Astrocyte (in vitro differentiated cells and primary cell): ENCODE measurements around the gene FHIT. TPM values are rescaled to one million over a fixed set of nuclear protein-coding genes. Genes with fewer than 3 reads are reported as not detected.

Experiments used
- DNase-seq: peaks from one replicate; pipeline ENCODE4 v3.0.0-alpha.2; 2010; ENCODE audit warnings: low read depth
- FAIRE-seq: peaks from 2 replicates; lab custom pipeline; 2011; peaks lifted over from hg19 to GRCh38; lab: Jason Lieb, UNC
- H2AFZ ChIP-seq: 2 replicates; pipeline ENCODE4 v1.6.0; 2012; ENCODE audit warnings: low read depth, low read length, inconsistent platforms
- H3K27ac ChIP-seq: 2 replicates; pipeline ENCODE4 v1.5.1; 2011; ENCODE audit warnings: low read depth, low read length, inconsistent platforms
- H3K27me3 ChIP-seq: 2 replicates; pipeline ENCODE4 v1.6.0; 2011; ENCODE audit warnings: low read length, inconsistent platforms; ENCODE audit not compliant: insufficient read depth
- H3K36me3 ChIP-seq: 2 replicates; pipeline ENCODE4 v1.5.1; 2011; ENCODE audit warnings: low read length, inconsistent platforms; ENCODE audit not compliant: insufficient read depth
- H3K4me1 ChIP-seq: 2 replicates; pipeline ENCODE4 v1.5.1; 2011; ENCODE audit warnings: low read length, inconsistent platforms; ENCODE audit not compliant: insufficient read depth
- H3K4me2 ChIP-seq: 2 replicates; pipeline ENCODE4 v1.6.0; 2012; ENCODE audit warnings: low read length, inconsistent platforms
- H3K4me3 ChIP-seq: 2 replicates; pipeline ENCODE4 v1.5.1; 2011; ENCODE audit warnings: low read depth, mild to moderate bottlenecking, low read length, inconsistent platforms; ENCODE audit not compliant: insufficient read depth
- H3K79me2 ChIP-seq: 2 replicates; pipeline ENCODE4 v1.6.0; 2012; ENCODE audit warnings: mild to moderate bottlenecking, low read length, inconsistent platforms; ENCODE audit not compliant: insufficient read depth
- H3K9ac ChIP-seq: 2 replicates; pipeline ENCODE4 v1.6.0; 2012; ENCODE audit warnings: mild to moderate bottlenecking, low read length, inconsistent platforms
- H3K9me3 ChIP-seq: 2 replicates; pipeline ENCODE4 v1.5.1; 2012; ENCODE audit warnings: low read depth, mild to moderate bottlenecking, low read length, inconsistent platforms; ENCODE audit not compliant: insufficient read depth
- H4K20me1 ChIP-seq: 2 replicates; pipeline ENCODE4 v1.6.0; 2012; ENCODE audit warnings: low read length, inconsistent platforms; ENCODE audit not compliant: insufficient read depth
- H3K27ac Mint-ChIP-seq: one replicate; pipeline ENCODE4 v1.8.0; 2021; ENCODE audit warnings: mild to moderate bottlenecking, mixed read lengths; ENCODE audit not compliant: unreplicated experiment
- H3K27me3 Mint-ChIP-seq: one replicate; pipeline ENCODE4 v1.8.0; 2021; ENCODE audit warnings: low read depth, mixed read lengths; ENCODE audit not compliant: unreplicated experiment
- H3K36me3 Mint-ChIP-seq: one replicate; pipeline ENCODE4 v1.8.0; 2021; ENCODE audit warnings: low read depth, mixed read lengths; ENCODE audit not compliant: unreplicated experiment
- H3K4me1 Mint-ChIP-seq: one replicate; pipeline ENCODE4 v1.8.0; 2021; ENCODE audit warnings: low read depth, mixed read lengths; ENCODE audit not compliant: unreplicated experiment
- H3K4me3 Mint-ChIP-seq: one replicate; pipeline ENCODE4 v1.8.0; 2021; ENCODE audit warnings: mild to moderate bottlenecking, moderate library complexity, mixed read lengths; ENCODE audit not compliant: unreplicated experiment
- H3K9me3 Mint-ChIP-seq: one replicate; pipeline ENCODE4 v1.8.0; 2021; ENCODE audit warnings: mild to moderate bottlenecking, mixed read lengths; ENCODE audit not compliant: unreplicated experiment
- CTCF ChIP-seq: IDR thresholded peaks from 2 replicates; pipeline ENCODE4 v1.5.1; 2011; ENCODE audit warnings: low read depth, mild to moderate bottlenecking, inconsistent platforms, low read length, moderate library complexity; ENCODE audit not compliant: insufficient read depth
- EZH2 ChIP-seq: IDR thresholded peaks from 2 replicates; pipeline ENCODE4 v1.6.1; 2012; ENCODE audit warnings: mild to moderate bottlenecking, low read length, inconsistent platforms; ENCODE audit not compliant: insufficient read depth
- total RNA-seq: library from RNA; stranded (reverse); gene quantifications from 2 replicates; pipeline ENCODE4 v1.2.1, GENCODE V29; 2021

The FHIT gene
- total RNA-seq, 1 donor from 2014 or later, result 6.7 TPM

- Mint-ChIP-seq H3K27ac (no peak overlapping the region), H3K27me3 (no peaks in the 10 kb centered on the region), H3K36me3 (no peaks in the 10 kb centered on the region), H3K9me3 (no peaks in the 10 kb centered on the region), H3K4me1 (peaks cover 6% of the 10 kb centered on the region), H3K4me3 (no peak overlapping the region)
- H3K27ac ChIP-seq, result no peak overlapping the region
- H3K9ac ChIP-seq, result no peak overlapping the region
- H3K9me3 ChIP-seq, result no peaks in the 10 kb centered on the region
- DNase-seq (no peak), FAIRE-seq (no peak)
- no peaks in the 10 kb centered on the region for H3K27me3 ChIP-seq
- H4K20me1 ChIP-seq, result no peaks in the 10 kb centered on the region
- H2AFZ ChIP-seq, result no peak overlapping the region
- H3K79me2 ChIP-seq, result no peaks in the 10 kb centered on the region
- H3K4me2 ChIP-seq, result no peak overlapping the region
- H3K4me3 ChIP-seq, result no peak overlapping the region
- TF ChIP-seq EZH2, result no peak
- TF ChIP-seq CTCF, result no peak
- no peaks in the 10 kb centered on the region for H3K36me3 ChIP-seq
- no peaks in the 10 kb centered on the region for H3K4me1 ChIP-seq
These were observed 1068.6 kb downstream of the FHIT start for GRCh38 chr3:60182697-60183096.

- Mint-ChIP-seq H3K27me3 (no peaks in the 10 kb centered on the region), H3K27ac (no peak overlapping the region), H3K9me3 (no peaks in the 10 kb centered on the region), H3K36me3 (no peaks in the 10 kb centered on the region), H3K4me3 (no peak overlapping the region), H3K4me1 (no peaks in the 10 kb centered on the region)
- Histone ChIP-seq H3K27me3 (no peaks in the 10 kb centered on the region), H4K20me1 (no peaks in the 10 kb centered on the region), H3K9me3 (no peaks in the 10 kb centered on the region), H3K27ac (no peak overlapping the region), H3K4me1 (no peaks in the 10 kb centered on the region), H2AFZ (no peak overlapping the region), H3K4me2 (no peak overlapping the region), H3K79me2 (no peaks in the 10 kb centered on the region), H3K36me3 (no peaks in the 10 kb centered on the region), H3K4me3 (no peak overlapping the region), H3K9ac (no peak overlapping the region)
- no peak for TF ChIP-seq CTCF
- no peak for TF ChIP-seq EZH2
- FAIRE-seq, result peak; percentile 13
- no peak for DNase-seq
These were observed 1072.2 kb downstream of the FHIT start for GRCh38 chr3:60178931-60179653.

- H3K4me1 ChIP-seq, result no peaks in the 10 kb centered on the region
- H3K4me2 ChIP-seq, result no peak overlapping the region
- TF ChIP-seq EZH2 (no peak), CTCF (no peak)
- H3K9me3 ChIP-seq, result no peaks in the 10 kb centered on the region
- no peak overlapping the region for H3K4me3 Mint-ChIP-seq
- DNase-seq, result no peak
- H3K36me3 ChIP-seq, result no peaks in the 10 kb centered on the region
- H3K79me2 ChIP-seq, result no peaks in the 10 kb centered on the region
- no peak overlapping the region for H3K27ac ChIP-seq
- H4K20me1 ChIP-seq, result no peaks in the 10 kb centered on the region
- H2AFZ ChIP-seq, result no peak overlapping the region
- H3K36me3 Mint-ChIP-seq, result no peaks in the 10 kb centered on the region
- no peak overlapping the region for H3K27ac Mint-ChIP-seq
- H3K9me3 Mint-ChIP-seq, result no peaks in the 10 kb centered on the region
- no peak overlapping the region for H3K9ac ChIP-seq
- no peak overlapping the region for H3K4me3 ChIP-seq
- no peaks in the 10 kb centered on the region for H3K27me3 ChIP-seq
- no peak for FAIRE-seq
- no peaks in the 10 kb centered on the region for H3K27me3 Mint-ChIP-seq
- H3K4me1 Mint-ChIP-seq, result no peaks in the 10 kb centered on the region
These were observed 1073.5 kb downstream of the FHIT start for GRCh38 chr3:60177726-60178125.
